IgD-negative memory B cell (primary cell): ENCODE measurements around the gene MAP2K7. TPM values are rescaled to one million over a fixed set of nuclear protein-coding genes. Genes with fewer than 3 reads are reported as not detected.
"Not testable (repeated sequence)": the region's sequence is repeated elsewhere in the genome, so short reads cannot be mapped to it uniquely, and the experiment has no call there.

Source experiments
- H3K27ac Mint-ChIP-seq, 3 donors: one replicate each; pipeline ENCODE4 v1.8.0; 2020 to 2022; ENCODE audit warnings: mild to moderate bottlenecking in 3 of 3, mixed read lengths in 3 of 3, moderate library complexity in 1 of 3
- H3K27me3 Mint-ChIP-seq: one replicate; pipeline ENCODE4 v1.8.0; 2021; ENCODE audit warnings: mixed read lengths
- H3K36me3 Mint-ChIP-seq: one replicate; pipeline ENCODE4 v1.8.0; 2020; ENCODE audit warnings: mild to moderate bottlenecking, mixed read lengths
- H3K4me1 Mint-ChIP-seq, 3 donors: one replicate each; pipeline ENCODE4 v1.8.0; 2020 to 2022; ENCODE audit warnings: mixed read lengths in 3 of 3, mild to moderate bottlenecking in 1 of 3
- H3K4me3 Mint-ChIP-seq, 4 donors: one replicate each; pipeline ENCODE4 v1.8.0; 2020 to 2022; ENCODE audit warnings: mild to moderate bottlenecking in 4 of 4, mixed read lengths in 4 of 4, moderate library complexity in 3 of 4
- H3K9me3 Mint-ChIP-seq, 3 donors: one replicate each; pipeline ENCODE4 v1.8.0; 2020 to 2021; ENCODE audit warnings: mixed read lengths in 3 of 3, mild to moderate bottlenecking in 1 of 3
- polyA plus RNA-seq: library from polyadenylated mRNA; unstranded; fragments of 300-500 nt; fragmentation: Illumina TruSeq; gene quantifications from one replicate; pipeline ENCODE4 v1.2.3, GENCODE V29; 2021

The MAP2K7 gene
- polyA plus RNA-seq, 1 donor from 2014 or later, result 2.4 TPM

GRCh38 chr19:7928741-7929701, 25.3 kb downstream of the MAP2K7 start:
- Mint-ChIP-seq H3K36me3 (peaks cover 4% of the 10 kb centered on the region), H3K4me3 (peak overlapping the region in 3 of 4 donors; percentile 30 to 85 (median 63)), H3K4me1 (peaks cover 1 to 7% (median 1%) of the 10 kb centered on the region in 3 donors), H3K9me3 (no peaks in the 10 kb centered on the region), H3K27ac (peak overlapping the region; percentile 58 to 96 (median 83)), H3K27me3 (peaks cover 1% of the 10 kb centered on the region)

GRCh38 chr19:7930030-7930429, 26.4 kb downstream of the MAP2K7 start:
- H3K9me3 Mint-ChIP-seq, H3K4me3 Mint-ChIP-seq, H3K27ac Mint-ChIP-seq, H3K4me1 Mint-ChIP-seq, H3K27me3 Mint-ChIP-seq, H3K36me3 Mint-ChIP-seq: not testable (repeated sequence)

GRCh38 chr19:7930765-7931164, 27.1 kb downstream of the MAP2K7 start:
- Mint-ChIP-seq H3K27ac (no peak overlapping the region), H3K9me3 (no peaks in the 10 kb centered on the region), H3K36me3 (peaks cover 4% of the 10 kb centered on the region), H3K4me1 (peaks cover 0 to 7% (median 0%) of the 10 kb centered on the region in 3 donors), H3K4me3 (no peak overlapping the region), H3K27me3 (peaks cover 1% of the 10 kb centered on the region)

- Mint-ChIP-seq H3K4me3 (no peak overlapping the region), H3K27me3 (no peaks in the 10 kb centered on the region), H3K36me3 (peaks cover 4% of the 10 kb centered on the region), H3K4me1 (peaks cover 0 to 7% (median 0%) of the 10 kb centered on the region in 3 donors), H3K9me3 (no peaks in the 10 kb centered on the region), H3K27ac (no peak overlapping the region)
Observed at GRCh38 chr19:7931221-7932061, 27.8 kb downstream of the MAP2K7 start.

- H3K27me3 Mint-ChIP-seq, result no peaks in the 10 kb centered on the region
- H3K9me3 Mint-ChIP-seq, result no peaks in the 10 kb centered on the region
- peak overlapping the region in 1 of 4 donors; percentile 55 for H3K4me3 Mint-ChIP-seq
- peaks cover 6% of the 10 kb centered on the region for H3K36me3 Mint-ChIP-seq
- H3K27ac Mint-ChIP-seq, result no peak overlapping the region
- H3K4me1 Mint-ChIP-seq, result peaks cover 0 to 7% (median 0%) of the 10 kb centered on the region in 3 donors
Observed at GRCh38 chr19:7932276-7932929, 28.7 kb downstream of the MAP2K7 start.

- Mint-ChIP-seq H3K4me3 (no peak overlapping the region), H3K9me3 (no peaks in the 10 kb centered on the region), H3K27me3 (no peaks in the 10 kb centered on the region), H3K4me1 (peaks cover 0 to 7% (median 0%) of the 10 kb centered on the region in 3 donors), H3K36me3 (peaks cover 6% of the 10 kb centered on the region), H3K27ac (no peak overlapping the region)
Observed at GRCh38 chr19:7932930-7933300, 29.2 kb downstream of the MAP2K7 start.

GRCh38 chr19:7933411-7933810, 29.7 kb downstream of the MAP2K7 start:
- H3K4me1 Mint-ChIP-seq, result peaks cover 0 to 3% (median 0%) of the 10 kb centered on the region in 3 donors
- no peaks in the 10 kb centered on the region for H3K9me3 Mint-ChIP-seq
- no peak overlapping the region for H3K4me3 Mint-ChIP-seq
- H3K27me3 Mint-ChIP-seq, result no peaks in the 10 kb centered on the region
- peaks cover 4% of the 10 kb centered on the region for H3K36me3 Mint-ChIP-seq
- no peak overlapping the region for H3K27ac Mint-ChIP-seq

GRCh38 chr19:7933828-7934725, 30.4 kb downstream of the MAP2K7 start:
- no peaks in the 10 kb centered on the region for H3K9me3 Mint-ChIP-seq
- peaks cover 0 to 3% (median 3%) of the 10 kb centered on the region in 3 donors for H3K4me1 Mint-ChIP-seq
- H3K27ac Mint-ChIP-seq, result no peak overlapping the region
- peaks cover 2% of the 10 kb centered on the region for H3K36me3 Mint-ChIP-seq
- H3K4me3 Mint-ChIP-seq, result no peak overlapping the region
- H3K27me3 Mint-ChIP-seq, result no peaks in the 10 kb centered on the region

- H3K9me3 Mint-ChIP-seq, result no peaks in the 10 kb centered on the region
Observed at GRCh38 chr19:7934766-7935165, 31.1 kb downstream of the MAP2K7 start.

GRCh38 chr19:7940841-7941240, 37.2 kb downstream of the MAP2K7 start:
- H3K4me3 Mint-ChIP-seq, result peak overlapping the region in 3 of 4 donors; percentile 23 to 72 (median 48)
- peaks cover 4% of the 10 kb centered on the region for H3K36me3 Mint-ChIP-seq
- peaks cover 8 to 18% (median 15%) of the 10 kb centered on the region in 3 donors for H3K4me1 Mint-ChIP-seq
- no peaks in the 10 kb centered on the region for H3K27me3 Mint-ChIP-seq
- no peaks in the 10 kb centered on the region for H3K9me3 Mint-ChIP-seq
- peak overlapping the region in 1 of 3 donors; percentile 53 for H3K27ac Mint-ChIP-seq

More at GRCh38 chr19:7934766-7935165, 31.1 kb downstream of the MAP2K7 start:
- Mint-ChIP-seq H3K27me3 (no peaks in the 10 kb centered on the region), H3K4me3 (no peak overlapping the region), H3K36me3 (peaks cover 2% of the 10 kb centered on the region), H3K4me1 (peaks cover 0 to 3% (median 3%) of the 10 kb centered on the region in 3 donors), H3K27ac (no peak overlapping the region)

GRCh38 chr19:7941895-7942596, 38.4 kb downstream of the MAP2K7 start:
- Mint-ChIP-seq H3K9me3 (no peaks in the 10 kb centered on the region), H3K27me3 (no peaks in the 10 kb centered on the region), H3K4me1 (peaks cover 8 to 18% (median 15%) of the 10 kb centered on the region in 3 donors), H3K36me3 (peaks cover 2% of the 10 kb centered on the region), H3K27ac (peak overlapping the region in 2 of 3 donors; percentile 36 to 39), H3K4me3 (peak overlapping the region in 3 of 4 donors; percentile 64 to 87 (median 83))

- peak overlapping the region; percentile 90 to 97 (median 91) for H3K27ac Mint-ChIP-seq
- H3K36me3 Mint-ChIP-seq, result peaks cover 2% of the 10 kb centered on the region
- peak overlapping the region; percentile 83 to 97 (median 91) for H3K4me3 Mint-ChIP-seq
- H3K9me3 Mint-ChIP-seq, result no peaks in the 10 kb centered on the region
- peaks cover 8 to 18% (median 15%) of the 10 kb centered on the region in 3 donors for H3K4me1 Mint-ChIP-seq
- no peaks in the 10 kb centered on the region for H3K27me3 Mint-ChIP-seq
Observed at GRCh38 chr19:7942981-7943443, 39.3 kb downstream of the MAP2K7 start.
